ENCODE measurements around the gene UBE2F.
"Not testable (repeated sequence)": the region's sequence is repeated elsewhere in the genome, so short reads cannot be mapped to it uniquely, and the experiment has no call there.

The UBE2F gene

GRCh38 chr2:237980751-237981150, 13.9 kb downstream of the UBE2F start:
- DNase-seq: no peak

DNA sequence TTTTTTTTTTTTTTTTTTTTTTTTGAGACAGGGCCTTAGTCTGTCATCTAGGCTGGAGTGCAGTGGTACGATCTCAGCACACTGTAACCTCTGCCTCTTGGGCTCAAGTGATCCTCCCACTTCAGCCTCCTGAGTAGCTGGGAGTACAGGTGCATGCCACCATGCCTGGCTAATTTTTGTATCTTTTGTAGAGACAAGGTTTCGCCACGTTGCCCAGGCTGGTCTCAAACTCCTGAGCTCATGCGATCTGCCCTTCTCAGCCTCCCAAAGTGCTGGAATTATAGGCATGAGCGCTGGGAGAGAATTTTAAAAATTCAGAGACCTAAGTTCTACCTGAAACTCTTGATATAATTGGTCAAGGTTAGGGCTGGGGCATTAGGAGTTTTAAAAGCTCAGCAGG, 14.8 kb downstream of the UBE2F start:
- DNase-seq: not testable (repeated sequence)

- DNase-seq: no peak
These were observed 15.4 kb downstream of the UBE2F start for GRCh38 chr2:237982039-237982725.

DNA sequence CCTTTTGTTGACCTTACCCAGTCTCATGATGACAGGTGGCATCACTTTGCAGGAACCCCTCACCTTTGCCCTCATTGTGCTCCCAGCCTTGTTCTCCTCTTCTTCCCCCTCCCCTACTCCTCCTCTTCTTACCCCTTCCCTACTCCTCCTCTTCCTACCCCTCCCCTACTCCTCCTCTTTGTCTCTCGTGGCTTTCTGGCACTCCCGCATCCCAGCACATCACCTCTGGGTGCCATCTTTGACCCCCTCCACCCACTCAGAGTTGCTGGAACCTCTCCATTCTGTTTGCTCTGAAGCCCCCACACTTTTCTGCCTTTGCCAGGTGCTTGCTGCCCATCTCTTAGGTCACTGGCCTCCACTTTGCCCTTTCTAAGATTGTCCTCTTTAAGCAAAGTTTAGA, 17.1 kb downstream of the UBE2F start:
- DNase-seq: no peak

GRCh38 chr2:237987268-237987667, 20.5 kb downstream of the UBE2F start:
- DNase-seq: no peak

DNA sequence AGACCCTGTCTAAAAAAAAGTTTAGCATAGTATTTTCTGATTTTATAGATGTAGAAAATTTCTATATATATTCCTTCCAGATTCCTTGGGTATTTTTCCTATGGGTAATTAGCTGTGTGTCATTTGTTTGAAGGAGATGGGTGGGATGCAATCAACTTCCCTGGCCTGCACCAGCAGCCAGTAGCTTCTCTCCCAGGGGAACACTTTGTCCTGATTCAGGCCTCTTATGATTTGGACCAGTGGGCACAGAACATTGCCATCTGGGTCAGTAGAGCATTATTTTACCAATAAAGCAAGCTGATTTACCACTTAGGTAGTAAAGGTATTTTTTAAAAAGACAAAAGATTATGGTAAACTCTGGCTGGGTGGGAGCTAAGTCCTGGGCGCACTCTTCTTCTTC, 26.9 kb downstream of the UBE2F start:
- DNase-seq: no peak

GRCh38 chr2:237995036-237995435, 28.2 kb downstream of the UBE2F start:
- DNase-seq: no peak

DNA sequence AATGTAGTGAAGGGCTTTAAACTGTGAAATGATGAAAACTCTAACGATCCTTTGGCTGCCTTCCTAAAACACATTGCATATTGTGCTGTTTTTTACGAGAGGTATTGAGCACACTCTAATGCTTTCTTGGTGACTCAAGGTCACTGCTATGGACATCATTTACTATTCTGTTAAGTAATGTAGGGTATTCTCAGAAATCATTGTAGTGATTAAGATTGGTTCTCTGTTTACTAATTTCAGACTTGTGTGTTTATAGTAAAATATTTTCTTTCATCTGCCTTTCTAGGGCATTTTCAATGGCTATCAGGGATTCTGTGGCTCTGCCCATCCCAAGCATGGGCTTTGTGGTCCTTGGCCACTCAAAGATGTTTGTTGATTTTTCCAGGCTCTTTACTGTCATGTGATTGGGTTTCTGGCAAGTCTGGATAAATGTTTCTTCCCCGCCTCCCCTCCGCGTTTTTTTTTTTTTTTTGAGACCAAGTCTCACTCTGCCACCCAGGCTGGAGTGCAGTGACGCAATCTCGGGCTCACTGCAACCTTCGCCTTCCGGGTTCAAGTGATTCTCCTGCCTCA, 29.3 kb downstream of the UBE2F start:
- no peak for DNase-seq

GRCh38 chr2:237997521-237997920, 30.7 kb downstream of the UBE2F start:
- no peak for DNase-seq

DNA sequence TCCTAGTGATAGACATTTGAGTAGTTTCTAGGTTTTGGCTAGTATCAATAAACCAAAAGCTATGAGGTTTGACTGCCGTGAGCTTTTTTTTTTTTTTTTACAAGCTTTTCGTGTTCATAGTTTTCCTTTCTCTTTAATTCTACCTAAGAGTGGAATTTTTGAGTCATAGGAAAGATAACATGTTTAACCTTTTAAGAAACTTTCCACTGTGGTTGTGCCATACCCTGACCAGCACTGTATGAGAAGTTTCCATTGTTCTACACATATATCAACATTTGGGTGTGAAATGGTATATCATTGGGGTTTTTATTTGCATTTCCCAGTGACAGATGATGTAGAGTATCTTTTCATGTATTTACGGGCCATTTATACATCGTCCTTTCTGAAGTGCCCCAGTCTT, 31.7 kb downstream of the UBE2F start:
- DNase-seq: no peak

- DNase-seq: no peak
These were observed 36.6 kb downstream of the UBE2F start for GRCh38 chr2:238003234-238004031.

GRCh38 chr2:238004077-238004830, 37.4 kb downstream of the UBE2F start:
- no peak for DNase-seq

GRCh38 chr2:238005528-238005927, 38.7 kb downstream of the UBE2F start:
- DNase-seq: no peak

DNA sequence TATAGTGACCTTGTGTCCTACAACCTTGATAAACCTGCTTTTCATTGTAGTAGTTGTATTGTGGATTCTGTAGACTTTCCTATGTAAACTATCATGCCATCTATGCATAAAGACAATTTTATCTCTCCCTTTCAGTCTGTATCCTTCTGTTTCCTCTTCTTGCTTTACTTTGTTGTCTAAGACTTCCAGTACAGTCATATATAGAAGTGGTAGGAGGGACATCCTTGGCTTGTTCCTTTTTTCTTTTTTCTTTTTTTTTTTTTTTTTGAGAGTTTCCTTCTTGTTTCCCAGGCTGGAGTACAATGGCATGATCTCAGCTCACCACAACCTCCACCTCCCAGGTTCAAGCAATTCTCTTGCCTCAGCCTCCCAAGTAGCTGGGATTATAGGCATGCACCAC, 39.7 kb downstream of the UBE2F start:
- no peak for DNase-seq

- DNase-seq: no peak
These were observed 41.1 kb downstream of the UBE2F start for GRCh38 chr2:238007924-238008323.

GRCh38 chr2:238009563-238009962, 42.7 kb downstream of the UBE2F start:
- no peak for DNase-seq

GRCh38 chr2:238010572-238010971, 43.8 kb downstream of the UBE2F start:
- no peak for DNase-seq

GRCh38 chr2:238013806-238014205, 47.0 kb downstream of the UBE2F start:
- DNase-seq: no peak

DNA sequence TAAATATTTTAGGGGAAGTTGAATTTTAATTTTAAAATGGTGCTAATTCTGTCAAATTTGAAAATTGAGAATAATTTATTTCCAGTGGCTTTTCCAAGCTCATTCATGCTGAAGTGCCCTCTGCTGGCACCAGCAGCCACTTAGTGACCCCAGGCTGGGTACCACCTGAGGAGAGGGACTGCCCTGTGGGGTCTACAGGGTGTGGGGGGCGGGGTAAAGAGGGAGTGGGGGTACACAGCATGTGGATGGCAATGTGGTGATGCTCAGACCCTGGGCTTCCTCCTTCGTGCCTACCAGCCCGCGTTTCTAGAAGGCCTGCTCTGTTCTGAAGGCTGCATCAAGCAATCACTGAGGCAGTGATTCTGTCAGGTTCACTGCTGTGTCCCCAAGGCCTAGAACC, 48.9 kb downstream of the UBE2F start:
- no peak for DNase-seq

- no peak for DNase-seq
These were observed 49.7 kb downstream of the UBE2F start for GRCh38 chr2:238016526-238016925.

DNA sequence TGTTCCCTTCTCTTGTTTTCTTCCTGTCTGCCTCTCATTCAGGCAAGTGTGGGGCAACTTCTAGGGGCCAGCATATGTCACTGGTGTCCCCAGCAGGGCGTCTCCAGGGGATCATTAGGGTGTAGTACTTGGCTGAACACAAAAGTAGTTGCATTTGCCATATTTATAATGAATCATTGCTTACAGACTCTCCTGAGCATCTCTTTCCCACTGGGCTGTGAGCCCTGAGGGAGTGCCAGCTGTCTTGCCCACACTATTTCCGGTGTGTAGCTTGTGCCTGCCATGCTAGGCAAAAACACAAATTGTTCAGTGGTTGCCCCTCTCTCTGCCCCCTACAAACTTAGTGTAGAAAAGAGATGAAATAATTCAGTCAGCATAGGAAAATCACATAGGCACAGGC, 53.1 kb downstream of the UBE2F start:
- no peak for DNase-seq

GRCh38 chr2:238020816-238021215, 54.0 kb downstream of the UBE2F start:
- no peak for DNase-seq

GRCh38 chr2:238021327-238021726, 54.5 kb downstream of the UBE2F start:
- no peak for DNase-seq
